ENCODE data around the gene GLRB. TPM values are rescaled to one million over a fixed set of nuclear protein-coding genes. Genes with fewer than 3 reads are reported as not detected.

Gene GLRB
- total RNA-seq: 6.0 and 11.7 TPM in 2 replicates

GRCh38 chr4:157075811-157076577, at the start of gene GLRB:
GLRB (plus strand) TSS chr4:157076150; CDS start chr4:157078025, 1,875 bp downstream.

GRCh38 chr4:157220371-157220881, 144.5 kb downstream of the GLRB start, which contains the start of gene GRIA2:
GRIA2 (plus strand) TSS chr4:157220728; CDS start chr4:157221043, 315 bp downstream.

Other genes with a start within 250 kb of the GLRB start
- gene PDGFC, start 104.4 kb upstream of the GLRB start, total RNA-seq: 72.2 and 107 TPM in 2 replicates
- gene GRIA2, start 144.6 kb downstream of the GLRB start, total RNA-seq: not detected in 2 replicates

Measured in mesangial cell (primary cell).